ENCODE measurements around the gene WHRN.

Gene WHRN

DNA sequence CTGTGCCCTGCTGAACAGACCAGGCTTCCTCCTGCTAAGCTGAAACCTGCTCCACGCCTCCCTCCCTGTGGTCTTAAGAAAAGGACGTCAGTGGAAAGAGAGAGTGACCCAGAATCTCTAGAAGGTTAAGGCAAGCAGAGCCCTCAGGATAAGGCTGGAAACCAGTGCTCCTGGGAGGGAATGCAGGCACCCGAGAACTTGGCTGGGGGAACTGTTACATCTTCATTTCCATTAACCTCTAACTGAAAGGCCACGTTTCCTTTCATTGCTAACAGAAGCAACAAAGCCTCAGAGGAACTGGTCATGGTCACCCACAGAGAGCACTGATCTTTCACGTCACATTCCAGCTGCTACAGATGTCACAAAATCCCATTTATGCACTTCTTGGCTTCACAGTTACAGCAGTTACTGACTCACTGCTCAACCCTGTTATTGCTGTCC lies 91.4 kb downstream of the WHRN start:
- no peak for FAIRE-seq

DNA sequence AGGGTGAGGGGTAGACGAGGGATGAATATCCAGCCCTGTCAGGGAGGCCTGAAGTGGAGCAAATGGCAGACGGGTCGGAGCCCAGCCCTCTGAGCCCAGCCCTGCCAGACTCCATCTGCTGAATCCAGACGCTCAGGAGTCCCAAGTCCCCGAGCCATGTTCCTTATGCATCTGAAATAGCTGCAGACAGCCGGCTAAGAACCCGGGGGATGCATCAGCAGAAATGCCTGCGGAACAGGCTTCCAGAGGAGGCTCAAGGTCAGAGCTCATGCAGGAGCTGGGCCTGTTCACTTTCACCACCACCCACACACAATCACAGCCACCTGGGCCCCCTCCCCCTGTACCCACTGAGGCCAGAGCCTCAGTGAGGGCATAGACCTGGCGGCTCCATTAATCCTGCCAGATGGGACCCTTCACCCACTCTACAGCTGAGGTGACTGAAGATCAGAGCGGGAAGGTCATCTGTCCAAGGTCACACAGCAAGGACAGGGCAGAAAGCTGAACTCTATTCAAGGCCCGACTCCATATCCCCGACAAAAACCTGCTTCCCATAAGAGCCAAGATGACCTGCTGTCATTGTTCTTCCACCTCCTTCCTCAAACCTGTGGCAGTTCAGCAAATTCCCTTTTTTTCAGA lies 93.1 kb downstream of the WHRN start:
- FAIRE-seq = no peak

DNA sequence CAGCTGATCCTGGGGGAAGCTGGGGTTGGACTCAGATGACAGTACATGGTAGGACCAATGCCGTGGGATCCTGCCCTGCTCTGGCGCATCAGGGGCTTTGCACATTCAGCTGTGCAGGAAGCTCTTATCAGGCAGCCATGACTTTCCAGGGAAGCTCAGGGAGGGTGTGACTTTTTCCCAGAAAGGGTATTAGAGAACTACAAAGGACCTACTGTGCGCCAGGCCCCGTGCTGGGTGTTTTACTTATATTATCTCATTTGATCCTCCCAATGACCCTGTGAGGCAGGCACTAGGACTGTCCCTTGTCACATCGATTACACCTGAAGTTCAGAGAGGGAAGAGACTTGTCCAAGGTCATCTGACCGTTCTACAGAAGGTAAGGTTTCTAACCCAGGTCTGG lies 93.8 kb downstream of the WHRN start:
- FAIRE-seq = no peak

DNA sequence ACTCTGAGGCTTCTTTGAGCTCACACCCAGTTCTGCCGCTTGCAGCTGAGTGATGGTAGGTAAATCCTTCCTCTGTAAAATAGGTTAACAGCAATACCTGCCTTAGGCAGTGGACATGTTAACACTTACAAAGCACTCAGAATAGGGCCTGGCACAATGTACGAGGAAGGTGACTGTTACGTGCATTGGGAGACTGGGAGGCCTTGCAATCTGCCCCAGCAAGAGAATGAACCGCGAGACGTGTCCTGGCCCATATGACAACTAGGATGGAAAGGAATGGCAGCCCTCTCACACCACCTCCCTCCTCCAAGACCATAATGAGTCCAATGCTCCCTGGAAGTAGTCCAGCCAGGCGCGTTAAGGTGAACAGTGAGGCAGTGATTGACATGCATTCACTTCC lies 94.4 kb downstream of the WHRN start:
- no peak for FAIRE-seq

DNA sequence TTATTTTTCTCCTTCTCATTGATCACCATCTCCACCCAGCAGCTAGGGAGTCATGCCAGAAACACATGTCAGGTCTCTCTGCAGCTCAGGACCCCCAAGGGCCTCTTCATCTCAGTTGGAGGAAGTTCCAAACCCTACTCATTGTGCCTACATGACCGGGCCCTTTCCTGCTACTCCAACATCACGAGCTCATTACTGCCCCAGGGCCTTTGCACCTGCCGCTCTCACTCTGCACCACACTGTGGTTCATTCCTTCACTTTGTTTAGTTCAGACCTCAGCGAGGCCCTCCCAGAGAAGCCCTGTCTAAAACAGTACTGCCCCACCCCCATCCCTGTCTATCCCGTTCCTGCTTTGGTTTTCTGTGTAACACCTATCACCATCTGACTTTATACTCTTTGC lies 95.4 kb downstream of the WHRN start:
- no peak for FAIRE-seq

DNA sequence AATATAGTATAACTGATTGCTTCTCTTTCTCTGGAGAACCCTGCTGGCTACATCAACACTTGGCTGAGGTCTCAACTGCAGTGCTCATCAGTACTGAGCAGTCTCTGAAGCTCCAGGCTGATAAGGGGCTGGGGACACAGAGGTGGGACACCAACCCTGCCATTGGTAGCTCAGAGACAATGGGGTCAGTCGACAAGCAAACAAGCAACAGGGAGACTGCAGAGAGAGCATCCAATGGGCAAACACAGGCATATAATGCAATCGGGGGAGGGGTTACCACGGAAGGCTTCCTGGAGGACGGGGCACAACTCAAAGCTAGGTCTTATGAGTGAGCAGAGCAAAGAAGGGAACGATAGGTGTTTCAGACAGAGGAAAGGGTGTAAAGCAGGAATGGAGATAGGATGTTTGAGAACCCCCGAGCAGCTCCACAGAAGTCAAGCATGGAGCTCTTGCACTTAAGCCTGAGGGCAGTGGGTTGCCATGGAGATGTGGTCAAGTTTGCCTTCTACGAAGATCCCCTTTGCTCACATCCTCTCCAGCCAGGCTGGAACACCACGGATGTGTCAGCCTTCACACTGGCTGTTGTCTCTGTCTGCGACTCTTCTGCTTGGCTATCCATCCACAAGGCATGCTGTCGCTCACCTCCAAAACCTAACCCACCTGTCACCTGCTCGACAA lies 96.0 kb downstream of the WHRN start:
- FAIRE-seq = no peak

DNA sequence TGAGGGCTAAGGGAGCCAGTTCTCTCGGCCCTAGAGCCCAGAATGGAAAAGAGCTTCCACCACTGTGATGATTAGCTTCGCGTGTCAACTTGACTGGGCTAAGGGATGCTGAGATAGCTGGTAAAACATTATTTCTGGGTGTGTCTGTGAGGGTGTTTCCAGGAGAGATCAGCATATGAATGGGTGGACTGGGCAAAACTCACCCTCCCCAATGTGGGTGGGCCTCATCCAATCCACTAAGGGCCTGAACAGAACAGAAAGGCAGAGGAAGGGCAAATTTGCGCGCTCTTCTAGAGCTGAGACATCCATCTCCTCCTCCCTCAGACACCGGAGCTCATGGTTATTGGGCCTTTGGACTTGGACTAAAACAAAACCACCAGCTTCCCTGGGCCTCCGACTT lies 96.6 kb downstream of the WHRN start:
- no peak for FAIRE-seq

DNA sequence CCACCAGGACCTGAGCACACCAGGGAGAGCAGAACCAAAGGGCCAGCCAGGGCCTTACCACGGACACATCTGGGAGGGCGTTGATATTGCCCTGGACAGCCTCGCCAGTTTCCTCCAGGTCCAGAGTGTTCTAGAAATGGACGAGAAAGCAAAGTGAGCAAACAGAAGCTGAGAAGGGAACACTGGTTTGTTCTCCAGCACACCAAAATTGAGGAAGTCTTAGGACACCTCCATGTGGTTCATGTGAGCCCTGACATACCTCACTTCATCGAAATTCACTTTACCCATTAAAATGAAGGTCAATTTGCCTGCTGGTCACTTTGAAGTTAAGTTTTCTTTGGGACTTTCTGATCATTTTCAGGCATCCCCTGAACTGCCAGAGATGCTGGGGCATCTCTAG lies 97.4 kb downstream of the WHRN start:
- no peak for FAIRE-seq

DNA sequence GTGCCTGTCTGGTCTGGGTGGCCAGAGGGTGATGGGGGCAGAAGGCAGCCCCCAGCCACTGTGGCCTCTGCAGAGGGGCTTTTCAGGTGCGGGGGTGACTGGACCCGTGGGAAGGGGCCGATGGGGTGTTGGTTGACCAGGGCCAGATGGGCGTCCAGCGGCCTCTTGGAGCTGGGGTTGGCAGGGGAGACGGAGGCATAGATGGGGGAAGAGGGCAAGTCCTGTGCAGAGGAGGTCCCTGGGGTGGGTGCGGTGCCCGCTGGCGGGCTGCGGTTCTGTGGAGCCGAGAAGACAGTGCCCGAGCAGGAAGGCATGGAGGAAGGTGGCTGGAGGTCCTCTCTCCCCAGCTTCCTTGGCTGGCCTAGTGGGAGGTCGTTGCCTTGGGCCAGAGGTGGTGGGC lies 98.8 kb downstream of the WHRN start:
- FAIRE-seq = no peak

DNA sequence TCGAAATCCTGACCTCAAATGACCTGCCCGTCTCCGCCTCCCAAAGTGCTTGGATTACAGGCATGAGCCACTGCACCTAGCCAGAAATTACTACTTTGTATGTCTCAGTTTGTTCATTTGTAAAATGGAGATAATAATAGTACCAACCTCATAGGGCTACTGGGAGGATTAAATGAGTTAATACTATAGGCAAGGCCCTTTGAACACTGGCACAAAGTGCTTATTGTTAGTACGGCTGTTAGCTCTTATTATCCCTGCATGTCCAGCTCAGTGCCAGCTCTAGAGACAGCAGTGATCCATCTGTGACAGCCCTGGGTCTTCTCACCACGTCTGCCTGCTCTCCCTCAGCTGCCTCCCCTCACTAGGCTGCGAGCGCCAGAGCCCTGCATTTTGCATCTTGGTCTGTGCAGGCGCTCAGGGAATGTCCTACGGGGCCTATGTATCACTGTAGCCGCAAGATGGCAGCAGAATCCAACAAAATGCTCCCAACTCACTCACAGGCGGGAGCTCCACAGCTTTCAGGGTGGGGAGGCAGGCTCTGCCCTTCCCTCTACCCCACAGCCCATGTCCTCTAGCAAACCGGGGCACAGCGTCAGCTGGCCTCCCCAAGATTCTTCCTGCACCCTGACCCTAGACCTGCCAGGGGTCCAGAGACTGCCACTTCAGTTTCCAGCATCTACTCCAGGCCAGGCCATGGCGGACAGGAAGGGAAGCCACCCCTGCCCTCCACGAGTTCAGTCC lies 99.8 kb downstream of the WHRN start:
- FAIRE-seq = peak; percentile 73

DNA sequence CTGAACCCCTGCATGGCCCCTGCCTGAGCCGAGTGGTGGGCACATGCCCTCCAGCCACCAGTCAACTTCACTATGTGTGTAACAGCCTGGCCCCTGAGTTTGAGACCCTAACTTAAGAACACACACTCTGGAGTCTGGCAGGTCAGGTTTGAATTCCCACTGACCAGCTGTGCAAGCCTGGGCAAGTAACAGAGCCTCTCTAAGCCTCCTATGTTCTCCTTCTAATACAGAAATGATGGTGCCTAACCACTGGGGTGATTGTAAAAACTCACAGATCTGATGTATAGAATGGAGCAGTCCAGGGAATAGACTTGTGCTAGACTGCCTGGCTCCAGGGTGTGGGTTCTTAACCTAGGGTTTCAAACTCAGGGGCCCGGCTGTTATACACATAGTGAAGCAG lies 100.7 kb downstream of the WHRN start:
- FAIRE-seq = no peak

DNA sequence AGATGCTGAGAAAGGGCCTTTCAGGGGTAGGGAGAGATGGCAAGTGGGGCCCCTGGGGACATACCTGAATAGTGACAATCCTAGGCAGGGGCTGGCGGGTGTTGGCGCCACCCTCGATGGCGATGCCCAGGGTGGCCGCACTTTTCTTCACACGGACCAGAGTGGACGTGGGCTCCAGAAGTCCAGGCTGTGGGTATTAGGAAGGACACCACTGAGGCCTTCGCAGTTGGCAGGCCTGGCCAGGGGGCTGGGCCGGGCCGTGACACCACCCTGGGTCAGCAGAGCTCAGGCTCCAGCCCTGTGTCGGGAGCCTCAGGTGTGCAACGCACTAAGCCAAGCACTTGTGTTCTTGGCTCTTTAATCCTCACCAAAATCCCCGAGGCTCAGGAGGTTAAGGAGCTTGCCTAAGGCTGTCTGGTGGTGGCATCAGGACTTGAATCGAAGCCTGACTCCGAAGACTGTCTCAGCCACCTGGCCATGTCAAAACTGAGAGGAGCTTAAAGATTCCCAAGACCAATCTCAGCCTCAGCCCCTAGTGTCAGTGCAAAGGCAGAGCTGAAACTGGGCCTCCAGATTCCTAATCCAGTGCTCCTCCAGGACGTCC lies 102.0 kb downstream of the WHRN start:
- FAIRE-seq = no peak

DNA sequence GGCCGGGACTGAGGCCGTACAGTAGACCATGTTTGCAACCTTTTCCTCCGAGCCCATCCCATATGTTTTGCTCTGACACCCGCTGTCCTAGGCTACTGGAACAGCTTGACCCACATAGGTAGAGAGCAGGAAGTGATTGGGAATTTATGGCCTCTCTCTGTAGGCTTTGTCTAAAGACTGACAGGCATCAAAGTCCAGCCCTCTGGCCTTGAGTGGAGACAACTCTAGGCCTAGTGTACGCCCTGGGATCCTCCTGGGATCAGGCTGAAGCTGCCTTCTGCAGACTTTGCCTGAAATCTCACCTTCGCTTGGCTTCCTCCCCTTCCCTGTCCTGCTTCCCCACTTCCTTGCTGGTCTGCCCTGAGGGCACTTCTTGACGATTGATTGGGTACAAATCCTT lies 103.9 kb downstream of the WHRN start:
- FAIRE-seq = no peak

DNA sequence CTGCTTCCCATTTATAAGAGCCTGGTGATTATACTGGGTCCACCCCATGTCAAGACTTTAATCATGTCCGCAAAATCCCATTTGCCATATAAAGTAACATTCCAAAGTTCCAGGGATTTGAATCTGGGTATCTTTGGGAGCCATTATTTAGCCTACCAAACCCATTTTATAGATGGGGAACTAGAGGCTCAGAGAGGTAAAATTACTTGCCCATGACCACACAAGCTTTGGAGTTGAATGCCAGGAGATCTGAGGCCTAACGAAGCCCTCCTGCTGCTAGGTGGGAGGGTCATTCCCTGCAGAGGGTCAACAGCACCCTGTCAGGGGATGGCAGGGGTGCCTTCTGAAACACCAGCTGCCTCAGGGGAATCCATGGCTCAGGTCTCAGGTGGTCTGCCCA lies 104.5 kb downstream of the WHRN start:
- FAIRE-seq = no peak

DNA sequence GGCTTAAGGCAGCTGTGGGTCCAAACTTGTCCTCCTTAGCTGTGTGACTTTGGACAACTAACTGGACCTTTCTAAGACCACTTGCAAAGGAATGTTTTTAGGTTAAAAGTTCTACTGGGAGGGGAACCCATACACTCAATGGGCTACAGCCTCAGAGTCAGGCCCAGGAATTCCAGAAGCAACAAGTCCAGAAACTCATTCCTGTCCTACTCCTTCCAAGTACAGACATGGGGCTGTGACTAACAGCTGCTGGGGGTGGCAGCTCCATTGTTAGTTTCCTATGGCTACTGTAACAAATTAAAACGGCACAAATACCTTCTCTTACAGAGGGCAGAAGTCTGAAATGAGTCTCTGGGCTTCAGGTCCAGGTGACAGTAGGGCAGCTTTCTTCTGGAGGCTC lies 105.1 kb downstream of the WHRN start:
- FAIRE-seq = no peak

DNA sequence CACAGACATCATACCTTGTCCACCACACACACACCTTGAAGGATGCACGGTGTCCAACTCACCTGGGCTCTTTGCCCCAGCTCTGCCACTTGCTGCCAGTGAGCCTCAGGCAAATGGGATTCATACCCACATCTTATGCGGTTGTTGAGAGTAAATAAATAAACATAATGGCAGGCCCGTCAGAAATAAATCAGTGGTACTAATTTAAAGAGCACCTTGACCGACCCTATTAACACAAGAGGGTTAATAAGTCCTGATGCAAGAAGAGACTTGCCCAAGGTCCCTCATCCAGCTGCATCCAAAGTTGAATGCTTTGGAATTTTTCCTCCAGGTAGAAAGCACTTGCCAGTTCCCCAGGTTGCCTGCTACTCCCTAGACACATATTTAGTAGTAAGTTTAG lies 105.9 kb downstream of the WHRN start:
- FAIRE-seq = no peak

DNA sequence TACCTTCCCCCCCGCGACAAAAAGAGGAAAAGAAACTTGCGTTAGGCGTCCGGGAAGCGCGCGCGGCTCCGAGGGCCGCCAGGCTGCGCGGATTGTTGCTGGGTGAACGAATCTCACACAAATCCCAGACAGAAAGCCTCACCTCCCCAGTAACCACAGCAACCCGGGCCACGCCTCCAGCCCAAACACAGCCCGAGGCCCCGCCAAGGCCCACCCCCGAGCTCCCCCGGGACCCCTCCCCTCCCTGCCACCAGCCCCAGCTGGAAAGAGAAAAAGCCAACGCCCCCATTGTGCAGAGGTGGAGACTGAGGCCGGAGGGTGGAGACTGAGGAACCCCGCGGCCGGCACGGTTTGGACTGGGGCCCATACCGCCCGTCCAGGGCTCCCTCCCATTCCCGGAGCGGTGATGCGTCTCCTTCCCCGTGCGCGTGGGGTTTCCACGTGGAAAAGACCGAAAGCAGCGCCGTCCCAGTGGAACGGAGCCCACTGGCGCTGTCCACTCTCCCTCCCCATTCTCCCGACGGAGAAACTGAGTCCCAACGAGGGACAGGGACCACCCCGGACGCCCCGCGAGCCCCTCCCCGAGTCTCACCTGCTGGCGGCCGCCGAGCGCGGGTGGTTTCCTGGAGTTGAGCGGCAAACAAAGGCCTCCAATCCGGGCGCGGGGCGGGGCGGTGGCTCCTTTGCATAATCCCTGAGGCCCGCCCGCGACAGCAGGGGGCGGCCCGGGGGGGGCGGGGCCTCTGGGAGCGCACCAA lies 107.2 kb downstream of the WHRN start:
- FAIRE-seq = peak; percentile 8

DNA sequence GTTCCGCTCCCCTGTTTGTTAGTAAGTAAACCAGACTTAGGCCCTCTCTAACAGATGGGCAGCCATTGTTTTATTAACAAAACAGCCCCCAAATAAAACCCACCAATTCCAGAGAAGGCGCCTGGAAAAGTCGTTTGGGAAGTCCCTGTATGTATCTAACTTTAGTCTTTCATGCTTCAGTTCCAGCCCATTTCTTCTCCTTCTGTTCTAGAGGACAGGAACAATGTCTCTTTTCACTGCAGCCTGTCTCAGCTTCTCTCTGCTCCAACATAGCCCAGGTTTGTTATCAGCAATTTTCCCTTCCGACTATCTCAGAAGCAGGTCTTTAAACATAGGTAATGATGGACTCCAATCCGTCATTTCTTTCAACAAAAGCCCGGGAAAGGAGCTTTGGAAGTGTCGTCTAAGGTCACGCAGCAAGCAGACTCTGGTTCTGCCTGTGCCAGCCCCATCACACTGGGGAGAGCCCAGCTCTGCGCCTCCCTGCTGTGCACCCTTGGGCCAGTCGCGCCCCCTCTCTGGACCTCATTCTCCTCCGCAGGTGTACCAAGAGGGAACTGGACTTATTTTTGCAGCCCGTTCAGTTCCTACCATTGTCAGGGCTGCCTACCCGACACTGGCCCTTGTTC lies 107.9 kb downstream of the WHRN start:
- FAIRE-seq = no peak

DNA sequence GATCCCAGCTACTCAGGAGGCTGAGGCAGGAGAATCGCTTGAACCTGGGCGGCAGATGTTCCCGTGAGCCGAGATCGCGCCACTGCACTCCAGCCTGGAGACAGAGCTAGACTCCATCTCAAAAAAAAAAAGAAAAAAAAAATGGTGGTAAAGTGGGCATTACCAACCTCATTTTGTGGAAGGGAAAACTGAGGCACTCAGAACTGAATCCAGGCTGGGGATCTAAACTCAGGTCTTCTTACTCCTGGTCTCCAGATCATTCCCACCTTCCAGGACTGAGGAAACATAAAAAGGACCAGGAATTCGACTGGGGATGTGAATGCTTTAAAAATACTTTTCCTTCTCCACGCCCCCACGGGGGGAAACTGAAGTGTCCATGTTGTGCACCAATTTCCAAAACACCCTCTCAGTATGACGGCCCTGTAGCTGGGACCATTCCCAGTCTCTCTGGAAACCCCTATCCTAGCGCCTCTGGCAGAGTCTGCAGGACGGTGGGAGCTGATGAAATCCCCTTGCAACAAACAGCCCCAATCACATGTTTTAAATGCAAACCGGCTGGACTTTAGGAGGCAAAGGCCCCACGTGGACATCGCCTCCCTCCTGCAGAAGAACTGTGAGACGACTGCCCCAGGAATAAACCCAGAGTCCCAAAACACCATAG lies 108.6 kb downstream of the WHRN start:
- FAIRE-seq = no peak

DNA sequence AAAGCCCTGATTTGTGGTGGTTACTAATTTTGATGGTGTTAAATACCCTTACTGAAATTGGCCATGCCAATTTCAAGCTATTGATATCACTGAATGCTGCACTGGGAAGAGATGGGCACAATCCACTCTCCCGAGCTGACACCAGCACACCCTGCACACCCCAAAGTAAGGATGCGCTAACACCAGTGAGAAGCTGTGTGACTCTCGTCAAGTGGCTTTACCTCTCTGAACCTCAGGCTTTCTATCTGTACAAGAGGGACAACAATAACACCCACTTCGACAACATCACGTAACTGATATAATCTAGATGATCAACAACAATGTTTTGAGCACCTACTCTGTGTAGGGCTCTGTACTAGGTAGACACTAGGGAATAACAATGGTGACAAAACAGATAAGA lies 109.5 kb downstream of the WHRN start:
- FAIRE-seq = no peak

DNA sequence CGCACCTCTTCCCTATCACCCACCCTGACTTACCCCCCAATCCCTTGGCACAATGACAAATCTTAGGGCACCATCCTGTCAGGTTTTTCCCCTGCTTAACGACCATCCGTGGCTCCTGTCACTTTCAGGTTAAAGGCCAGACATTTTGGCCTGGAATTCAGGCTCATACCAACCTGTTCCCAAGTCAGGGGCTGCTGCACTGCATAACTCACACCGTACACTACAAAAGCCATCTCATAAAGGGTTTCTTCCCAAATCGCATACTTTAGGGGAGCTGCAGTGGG lies 110.0 kb downstream of the WHRN start:
- no peak for FAIRE-seq

Measured in G401.6 (cell line).